HTR-8/SVneo (cell line): Measurements from ENCODE around the gene BRI3.

Source experiments
- DNase-seq: peaks from one replicate; pipeline ENCODE4 v3.0.0; 2011; ENCODE audit warnings: low spot score, mixed read lengths; ENCODE audit not compliant: insufficient read length
- FAIRE-seq: peaks from 2 replicates; lab custom pipeline; 2011; peaks lifted over from hg19 to GRCh38; lab: Jason Lieb, UNC

Gene BRI3

DNA sequence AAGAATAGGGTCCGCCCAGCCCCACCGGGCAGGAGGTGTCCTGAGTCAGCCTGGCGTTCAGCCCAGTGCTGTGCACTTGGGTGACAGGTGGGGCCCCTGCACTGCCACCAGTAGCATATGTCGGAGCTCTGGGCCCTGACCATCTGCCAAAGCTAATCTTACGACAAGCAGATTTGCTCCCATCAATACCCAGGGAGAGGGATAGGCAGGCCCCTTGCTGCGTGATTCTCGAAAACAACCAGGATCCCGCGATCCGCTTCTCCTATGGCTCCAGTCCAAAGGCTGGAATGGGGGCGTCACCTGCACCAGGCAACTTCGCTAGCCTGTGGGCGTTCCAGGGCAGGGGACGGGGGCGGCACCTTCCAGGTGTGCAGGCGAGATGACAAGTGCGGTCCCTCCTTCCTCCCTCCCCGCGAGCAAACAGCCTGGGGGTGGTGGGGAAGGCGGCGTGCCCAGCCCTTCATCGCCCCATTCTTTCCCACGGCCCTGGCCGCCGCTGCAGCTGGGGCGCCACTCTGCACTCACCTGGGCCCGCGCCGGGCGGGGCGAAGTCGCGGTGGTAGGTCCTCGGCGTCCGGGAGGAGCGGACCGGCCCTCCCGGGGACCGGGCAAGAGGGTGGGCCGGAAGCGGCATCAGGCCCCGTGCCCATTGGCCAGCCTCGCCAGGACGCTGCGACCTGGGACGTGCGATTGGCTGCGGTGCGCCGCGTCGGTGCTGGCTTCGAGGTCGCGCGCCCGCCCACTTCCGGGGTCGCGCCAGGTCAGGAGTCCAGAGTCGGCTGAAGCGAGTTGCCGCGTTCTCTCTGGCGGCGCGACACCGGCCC is 29.7 kb upstream of the BRI3 start, which contains the start of gene TECPR1:
Gene TECPR1 (minus strand): TSS at position 632 of the 824 bp plus-strand sequence. CDS start 6,086 bp downstream, outside the sequence.
- FAIRE-seq, result peak; percentile 82

DNA sequence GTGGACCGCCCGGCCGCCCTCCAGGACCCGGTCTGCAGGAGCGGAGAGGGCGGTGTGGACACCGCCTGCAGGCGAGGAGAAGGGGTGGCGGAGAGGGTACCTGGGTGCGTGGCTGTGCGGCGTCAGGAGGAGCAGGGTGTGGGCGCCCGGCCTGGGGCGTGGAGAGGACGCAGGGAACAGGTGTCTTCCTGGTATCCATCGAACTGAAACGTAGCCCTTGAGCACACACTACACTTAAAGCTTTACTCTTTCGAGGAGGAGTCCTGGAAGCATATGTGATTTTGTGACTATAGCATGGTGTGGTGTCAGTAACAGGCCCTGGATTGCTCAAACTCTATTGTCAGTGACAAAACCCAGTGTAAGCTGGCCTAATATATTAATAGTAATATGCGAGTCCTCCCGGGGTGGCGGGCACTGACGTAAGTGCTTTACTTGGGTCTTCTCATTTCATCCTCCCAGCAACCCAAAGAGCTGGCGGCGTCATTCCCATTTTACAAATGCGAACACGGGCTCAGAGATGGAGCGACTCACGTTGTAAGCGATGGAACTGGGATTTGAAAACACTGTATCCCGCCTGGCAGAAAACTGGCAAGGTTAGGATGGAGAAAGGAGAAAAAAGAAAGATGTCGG is 28.9 kb upstream of the BRI3 start:
- FAIRE-seq, result no peak
- DNase-seq, result peak; percentile 11

More for the DNA sequence above, 29.7 kb upstream of the BRI3 start, which contains the start of gene TECPR1:
- DNase-seq, result peak; percentile 93

DNA sequence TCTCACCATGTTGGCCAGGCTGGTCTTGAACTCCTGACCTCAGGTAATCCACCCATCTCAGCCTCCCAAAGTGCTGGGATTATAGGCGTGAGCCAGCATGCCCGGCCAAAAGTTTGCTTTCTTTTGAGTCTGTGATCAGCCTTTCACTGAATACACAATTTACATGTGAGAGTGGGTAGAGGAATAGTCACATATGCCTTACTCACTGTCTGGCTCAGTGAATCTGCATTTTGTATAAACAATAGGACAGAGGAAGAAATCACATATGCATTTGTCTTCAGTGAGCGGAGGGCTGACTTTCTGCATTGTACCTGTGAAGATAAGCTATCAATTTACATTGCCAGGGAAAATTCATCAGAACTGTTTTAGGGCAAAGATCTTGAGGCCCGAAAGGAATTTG is 27.0 kb upstream of the BRI3 start:
- FAIRE-seq (no peak), DNase-seq (no peak)

DNA sequence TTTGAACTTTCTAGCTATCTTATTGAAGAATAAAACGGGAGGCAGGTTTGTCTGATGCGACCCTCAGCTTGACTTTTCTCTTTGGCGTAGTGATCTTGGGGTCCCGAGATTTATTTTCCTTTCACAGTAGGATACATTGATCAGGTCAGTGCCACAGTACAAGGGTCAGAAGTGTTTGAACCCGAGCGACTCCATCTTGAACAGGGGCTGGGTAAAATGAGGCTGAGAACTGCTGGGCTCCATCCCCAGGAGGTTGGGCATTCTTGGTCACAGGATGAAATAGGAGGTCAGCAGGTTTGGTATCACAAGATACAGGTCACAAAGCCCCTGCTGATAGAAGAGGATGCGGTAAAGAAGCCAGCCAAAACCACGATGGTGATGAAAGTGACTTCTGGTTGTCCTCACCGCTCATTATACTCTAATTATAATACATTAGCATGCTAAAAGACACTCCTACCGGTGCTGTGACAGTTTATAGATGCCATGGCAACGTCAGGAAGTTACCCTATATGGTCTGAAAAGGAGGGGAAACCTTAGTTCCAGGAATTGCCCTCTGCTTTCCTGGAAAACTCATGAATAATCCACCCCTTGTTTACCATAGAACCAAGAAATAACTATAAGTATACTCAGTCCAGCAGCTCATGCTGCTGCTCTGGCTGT is 26.4 kb upstream of the BRI3 start:
- no peak for FAIRE-seq
- DNase-seq, result no peak

DNA sequence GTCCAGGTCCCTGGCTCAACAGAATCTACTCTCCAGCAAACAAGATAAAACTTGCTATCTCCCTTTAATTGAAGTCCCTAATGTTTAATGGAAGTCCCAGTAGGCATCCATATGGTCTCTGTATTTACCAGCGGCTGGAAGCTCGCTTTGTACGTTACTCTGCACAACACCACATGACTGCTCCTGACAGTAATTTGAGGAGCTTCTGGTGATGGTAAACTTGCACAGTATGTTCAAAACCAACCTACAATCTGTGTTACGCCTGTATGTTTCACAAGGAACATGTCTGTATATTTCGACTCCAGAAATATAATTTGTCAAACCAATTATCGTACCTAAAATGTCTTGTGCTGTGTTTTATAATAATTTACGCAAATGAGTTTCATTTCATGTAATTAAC is 25.1 kb upstream of the BRI3 start:
- no peak for DNase-seq
- no peak for FAIRE-seq

DNA sequence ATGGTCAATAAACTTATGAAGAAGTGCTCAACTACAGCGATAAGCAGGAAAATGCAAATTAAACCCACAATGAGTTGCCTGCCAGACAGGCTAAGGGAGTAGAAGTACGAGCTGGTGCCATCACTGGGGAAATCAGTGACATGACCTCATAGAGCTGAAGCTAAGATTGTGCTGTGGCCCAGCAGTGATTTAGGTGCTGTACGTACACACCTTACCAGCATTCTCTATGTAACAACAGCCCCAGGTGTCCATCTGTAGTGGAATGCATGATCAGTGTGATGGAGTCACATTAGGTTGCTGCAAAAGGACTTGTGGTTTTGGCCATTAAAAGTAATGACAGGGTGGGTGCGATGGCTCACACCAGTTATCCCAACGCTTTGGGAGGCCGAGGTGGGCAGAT is 23.8 kb upstream of the BRI3 start:
- FAIRE-seq (no peak), DNase-seq (no peak)

DNA sequence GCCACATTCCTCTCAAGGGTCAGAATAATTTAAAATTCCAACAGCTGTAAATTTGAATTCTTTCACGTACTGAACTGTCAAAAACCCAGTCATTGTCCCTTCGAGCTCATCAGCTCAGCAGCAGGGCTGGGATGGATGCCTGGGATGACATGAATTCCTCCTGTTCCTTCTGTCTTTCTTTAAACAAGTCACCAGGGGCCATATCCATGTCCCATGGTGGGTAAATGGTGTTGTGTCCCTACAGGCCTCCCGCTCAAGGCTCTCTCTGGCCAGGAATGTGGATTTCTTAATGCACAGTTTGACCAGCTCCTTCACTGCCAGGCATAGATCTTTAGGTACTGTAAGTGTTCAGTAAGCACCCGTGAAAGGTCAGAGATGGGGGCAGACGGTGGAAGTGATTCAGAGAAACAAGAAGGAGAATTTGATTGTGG is 15.6 kb upstream of the BRI3 start:
- FAIRE-seq (no peak), DNase-seq (no peak)

DNA sequence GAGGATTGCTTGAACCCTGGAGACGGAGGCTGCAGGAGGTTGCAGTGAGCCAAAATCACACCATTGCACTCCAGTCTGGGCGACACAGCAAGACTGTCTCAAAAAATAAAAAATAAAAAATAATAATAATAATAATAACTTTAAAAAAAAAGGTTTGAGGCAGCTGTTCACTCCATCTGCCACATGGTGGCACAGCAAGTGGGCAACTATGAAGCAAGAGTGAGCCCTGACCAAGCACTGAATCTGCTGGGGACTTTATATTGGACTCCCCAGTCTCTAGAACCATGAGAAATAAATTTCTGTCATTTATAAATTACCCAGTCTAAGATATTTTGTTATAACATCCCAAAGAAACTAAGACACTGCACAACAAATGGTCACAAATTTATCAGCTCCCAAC is 14.6 kb upstream of the BRI3 start:
- no peak for FAIRE-seq
- DNase-seq, result no peak

DNA sequence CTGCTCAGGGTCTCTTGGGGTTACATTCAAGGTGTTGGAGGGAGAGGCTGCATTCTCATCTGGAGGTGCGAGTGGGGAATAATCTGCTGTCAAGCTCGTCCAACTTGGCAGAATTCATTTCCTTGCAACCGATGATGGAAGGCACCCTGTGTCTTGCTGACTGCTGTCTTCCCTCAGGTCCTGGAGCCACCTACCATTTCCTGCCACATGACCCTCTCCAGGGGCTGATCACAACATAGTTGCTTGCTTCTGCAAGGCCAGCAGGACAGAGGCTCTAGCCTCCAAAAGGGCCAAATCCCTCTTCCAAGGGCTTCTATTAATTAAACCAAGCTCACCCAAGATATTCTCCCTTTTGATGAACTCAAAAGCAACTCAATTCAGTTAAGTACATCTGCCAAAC is 14.2 kb upstream of the BRI3 start:
- FAIRE-seq (no peak), DNase-seq (no peak)

DNA sequence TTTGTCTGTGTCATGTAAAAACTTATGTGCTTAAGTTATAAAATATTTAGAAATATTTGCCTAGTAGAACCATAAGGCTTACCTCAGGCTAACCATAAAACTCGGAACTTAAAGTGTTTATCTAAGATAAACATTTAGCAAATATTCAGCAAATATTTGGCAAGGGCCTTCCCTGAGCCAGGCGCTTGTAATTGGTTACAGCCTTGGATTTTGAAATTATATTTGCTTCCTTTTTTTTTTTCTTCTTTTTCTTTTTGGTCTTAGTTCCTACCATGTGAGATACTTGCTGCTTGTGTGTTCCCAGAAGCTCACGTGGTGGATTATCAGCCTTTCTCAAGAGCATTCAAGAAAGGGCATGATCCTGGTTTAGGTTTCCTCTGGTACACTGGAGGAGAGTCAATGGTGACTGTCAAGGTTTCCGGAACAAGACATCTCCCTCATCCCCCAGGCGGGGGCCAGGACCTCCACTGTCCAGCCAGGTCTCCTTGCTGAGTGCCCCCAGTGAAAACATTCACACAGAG is 5.2 kb upstream of the BRI3 start:
- DNase-seq (no peak), FAIRE-seq (no peak)

DNA sequence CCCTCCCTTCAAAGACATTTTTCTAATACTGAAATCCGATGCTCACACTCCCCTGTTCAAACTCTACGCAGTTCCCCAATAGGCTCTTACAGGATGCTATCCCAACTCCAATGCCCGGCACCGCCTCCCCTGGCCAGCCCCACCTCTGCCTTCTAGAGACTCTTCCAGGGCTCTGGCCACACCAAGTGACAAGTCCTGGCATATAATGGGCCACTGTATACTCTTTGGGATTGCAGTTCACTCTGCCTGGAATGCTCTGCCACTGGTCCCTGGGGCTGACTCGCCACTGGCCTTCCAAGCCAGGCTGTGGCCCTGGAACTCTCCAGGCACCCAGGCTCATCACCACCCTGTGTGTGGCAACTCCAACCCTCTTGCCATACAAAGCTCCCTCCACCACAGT is 3.1 kb upstream of the BRI3 start:
- no peak for FAIRE-seq
- DNase-seq, result no peak

DNA sequence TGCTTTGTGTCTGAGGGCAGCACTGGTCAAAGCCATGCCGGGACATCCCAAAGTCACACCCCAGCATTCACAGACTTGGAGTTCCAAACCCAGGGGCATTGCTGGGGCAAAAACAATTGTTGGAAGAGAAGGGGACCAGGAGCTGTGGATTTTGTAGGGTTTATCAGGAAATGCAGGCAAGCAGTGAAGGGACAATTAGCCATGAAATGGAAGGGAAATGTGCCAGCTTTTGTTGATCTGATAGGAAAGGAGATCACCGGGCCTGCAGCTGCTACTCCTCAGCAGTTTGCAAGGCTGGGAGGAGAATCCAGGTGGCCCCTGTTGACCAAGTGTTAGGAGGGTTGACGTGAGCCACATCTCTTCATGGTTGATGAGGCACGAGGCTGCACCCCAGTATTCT is 2.5 kb upstream of the BRI3 start:
- FAIRE-seq, result no peak
- DNase-seq, result no peak

DNA sequence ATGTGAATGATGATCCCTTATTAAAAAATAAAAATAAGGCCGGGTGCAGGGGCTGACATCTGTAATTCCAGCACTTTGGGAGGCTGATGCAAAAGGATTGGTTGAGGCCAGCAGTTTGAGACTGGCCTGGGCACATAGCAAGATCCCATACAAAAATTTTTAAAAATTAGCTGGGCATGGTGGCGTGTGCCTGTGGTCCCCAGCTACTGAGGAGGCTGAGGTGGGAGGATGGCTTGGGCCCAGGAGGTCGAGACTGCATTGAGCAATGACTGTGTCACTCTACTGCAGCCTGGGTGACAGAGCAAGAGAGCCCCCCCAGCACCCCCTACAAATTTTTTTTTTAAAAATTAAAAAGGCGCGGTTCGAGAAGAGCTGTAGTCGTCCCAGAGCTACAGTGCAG is 1.2 kb upstream of the BRI3 start:
- FAIRE-seq (no peak), DNase-seq (no peak)

DNA sequence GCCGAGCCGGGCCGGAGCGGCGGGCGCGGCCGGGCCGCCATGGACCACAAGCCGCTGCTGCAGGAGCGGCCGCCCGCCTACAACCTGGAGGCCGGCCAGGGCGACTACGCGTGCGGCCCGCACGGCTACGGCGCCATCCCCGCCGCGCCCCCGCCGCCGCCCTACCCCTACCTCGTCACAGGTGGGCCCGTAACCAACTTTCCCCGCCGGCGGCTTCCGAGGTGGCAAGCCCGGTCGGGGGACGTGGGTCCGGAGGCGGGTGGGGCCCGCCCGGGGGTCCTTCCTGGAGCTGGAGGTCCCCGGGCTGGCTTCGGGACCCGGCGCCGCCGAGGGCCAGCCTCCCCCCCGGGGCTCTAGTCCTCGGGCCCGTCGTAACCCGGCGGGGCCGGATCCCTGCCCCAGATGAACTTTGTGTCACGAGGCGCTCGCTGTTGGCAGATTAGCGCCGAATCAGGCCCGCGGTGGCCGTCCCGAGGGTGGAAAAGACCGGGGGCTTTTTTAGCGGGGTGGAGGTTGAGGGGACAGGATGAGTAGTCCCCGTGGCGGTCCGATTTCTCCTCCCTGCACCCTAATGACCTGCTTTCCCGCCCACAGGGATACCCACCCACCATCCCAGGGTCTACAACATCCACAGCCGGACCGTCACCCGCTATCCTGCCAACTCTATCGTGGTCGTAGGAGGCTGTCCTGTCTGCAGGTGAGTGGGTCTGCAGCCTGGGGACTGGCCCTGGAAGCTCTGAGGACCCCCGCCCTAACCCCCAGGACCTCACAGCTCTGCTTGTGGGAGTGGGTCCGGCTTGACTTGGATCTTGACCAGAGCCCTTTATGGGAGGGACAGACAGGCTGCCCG is 496 bp downstream of the BRI3 start:
- FAIRE-seq, result no peak
- no peak for DNase-seq

DNA sequence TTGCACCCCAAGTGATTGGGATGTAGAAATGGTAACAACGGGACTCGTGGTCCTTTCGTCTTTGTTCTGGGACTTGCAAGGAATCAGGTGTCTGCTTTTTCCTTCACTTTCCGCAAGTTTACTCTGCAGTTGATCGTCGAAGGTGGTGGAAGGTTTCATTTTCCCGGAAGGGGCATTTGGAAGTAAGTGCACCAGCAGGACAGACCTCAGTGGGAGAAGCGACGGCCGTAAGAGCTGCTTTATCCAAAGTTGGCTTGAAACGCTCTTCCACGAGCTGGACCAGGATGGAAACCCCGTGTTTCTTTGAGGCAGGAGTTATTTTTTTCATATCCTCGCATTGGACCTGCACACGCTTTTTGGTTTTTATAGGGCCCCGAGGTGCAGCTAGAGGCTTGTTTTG is 1.2 kb downstream of the BRI3 start:
- FAIRE-seq (no peak), DNase-seq (no peak)

DNA sequence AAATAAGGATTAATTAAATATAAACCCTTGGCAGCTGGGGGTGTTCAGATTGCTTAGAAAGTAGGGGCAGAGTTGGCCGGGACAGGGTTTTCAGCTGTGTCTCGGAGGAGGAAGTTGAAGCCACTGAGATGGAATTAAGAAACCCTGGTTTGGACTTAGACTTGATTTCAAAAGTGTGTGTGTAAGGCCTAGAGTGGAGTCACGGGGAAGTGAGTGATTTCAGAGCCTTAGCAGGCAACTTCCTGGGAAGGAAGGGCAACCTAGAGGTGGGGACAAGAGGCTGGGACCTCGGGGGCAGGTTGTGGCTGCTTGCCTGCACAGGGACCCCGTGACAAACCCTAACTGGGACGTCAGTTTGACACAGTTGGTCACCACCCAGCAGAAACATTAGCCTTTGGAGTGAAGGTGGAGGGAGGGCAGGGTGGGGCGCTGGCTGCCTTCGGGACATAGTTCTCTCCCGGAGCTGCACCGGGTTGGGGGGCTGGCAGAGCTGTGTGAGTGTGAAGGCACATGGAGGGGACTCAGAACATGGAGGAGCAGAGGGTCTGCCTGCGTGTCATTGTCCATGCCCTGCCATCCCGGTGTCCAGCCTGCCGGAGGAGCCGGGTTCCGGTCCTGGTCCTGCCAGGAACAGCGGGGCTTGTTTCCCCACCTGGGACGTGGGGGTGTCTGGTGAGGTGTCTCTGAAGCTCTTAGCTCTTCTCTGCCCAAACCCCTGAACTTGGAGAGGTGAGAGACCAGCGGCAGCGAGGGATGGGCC is 1.8 kb downstream of the BRI3 start:
- DNase-seq (no peak), FAIRE-seq (no peak)

DNA sequence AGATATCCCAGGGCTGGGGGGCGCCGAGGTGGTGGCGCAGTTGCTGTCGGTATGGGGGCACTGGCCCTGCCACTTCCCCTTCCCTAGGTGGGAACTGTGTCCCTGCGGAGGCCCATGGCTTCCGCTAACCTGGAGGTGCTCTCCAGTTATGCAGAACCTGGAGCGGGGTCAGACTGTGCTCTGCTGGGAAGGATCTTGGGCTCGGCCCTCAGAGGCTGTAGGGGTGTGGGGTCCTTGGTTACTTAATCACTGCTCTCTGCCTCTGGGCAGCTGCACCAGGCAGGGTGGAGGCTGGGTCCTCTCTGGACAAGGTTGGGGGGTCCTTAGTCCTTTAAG is 2.4 kb downstream of the BRI3 start:
- FAIRE-seq (no peak), DNase-seq (no peak)

DNA sequence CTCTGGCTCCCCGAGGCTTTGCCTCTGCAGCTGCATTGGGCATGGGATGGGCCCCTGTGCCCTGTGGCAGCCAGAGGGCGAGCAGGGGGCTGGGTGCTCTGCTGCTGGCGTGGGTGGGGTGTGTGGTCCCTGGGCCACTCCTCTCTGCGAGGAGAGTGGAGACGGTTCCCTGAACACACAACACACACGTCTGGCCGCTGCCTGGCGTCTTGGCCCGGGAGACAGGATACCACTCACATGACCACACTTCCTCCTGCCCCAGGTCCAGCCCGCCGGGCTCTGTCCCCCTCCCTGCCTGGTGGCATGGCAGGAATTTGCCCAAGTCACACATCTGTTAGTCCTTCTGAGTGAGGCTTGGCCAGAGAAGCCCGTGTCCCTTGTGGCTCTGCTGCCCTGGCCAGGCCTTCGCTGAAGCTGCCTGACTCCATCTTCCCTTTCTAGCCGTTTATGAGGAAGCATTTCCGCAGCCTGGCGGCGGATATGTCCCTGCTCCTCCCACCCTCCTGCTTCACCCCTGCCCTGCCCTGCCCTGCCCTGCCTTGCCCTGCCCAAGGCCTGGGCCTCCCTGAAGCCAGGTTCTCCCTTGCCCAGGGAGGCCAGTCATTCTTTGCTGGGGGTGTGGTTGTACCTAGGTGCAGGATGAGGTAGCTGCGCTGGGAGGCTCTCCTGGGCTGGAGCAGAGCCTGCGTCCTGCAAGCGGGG is 3.0 kb downstream of the BRI3 start:
- no peak for DNase-seq
- no peak for FAIRE-seq
